Measurements from ENCODE around the gene MT1HL1. TPM values are rescaled to one million over a fixed set of nuclear protein-coding genes. Genes with fewer than 3 reads are reported as not detected.

The MT1HL1 gene
- total RNA-seq, 1 experiment from 2014 or later = not detected

DNA sequence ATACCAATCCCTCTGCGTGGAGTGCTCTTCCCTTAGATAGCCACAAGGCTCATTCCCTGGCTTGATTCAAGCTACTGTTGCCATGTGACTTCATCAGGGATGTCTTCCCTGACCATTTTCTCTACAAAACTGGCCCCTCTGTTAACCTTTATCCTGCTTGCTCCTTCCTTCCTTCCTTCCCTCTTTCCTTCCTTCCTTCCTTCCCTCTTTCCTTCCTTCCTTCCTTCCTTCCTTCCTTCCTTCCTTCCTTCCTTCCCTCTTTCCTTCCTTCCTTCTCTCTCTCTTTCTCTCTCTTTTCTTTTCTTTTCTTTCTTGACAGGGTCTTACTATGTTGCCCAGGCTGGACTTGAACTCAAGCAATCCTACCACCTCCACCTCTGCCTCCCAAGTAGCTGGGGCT, 31.5 kb upstream of the MT1HL1 start:
- Histone ChIP-seq H3K4me3 (ENCODE audit: low read depth, low read length, poor library complexity, severe bottlenecking) (no peak overlapping the region), H3K4me1 (ENCODE audit: insufficient read depth, low read length, poor library complexity, severe bottlenecking) (peaks cover 6% of the 10 kb centered on the region), H3K27me3 (replicated peaks; ENCODE audit: insufficient read depth, low read depth, low read length, poor library complexity) (no peaks in the 10 kb centered on the region), H3K36me3 (ENCODE audit: insufficient read depth, low read length, poor library complexity, severe bottlenecking) (no peaks in the 10 kb centered on the region), H3K27ac (ENCODE audit: low read depth, low read length, poor library complexity, severe bottlenecking) (no peak overlapping the region), H3K9me3 (ENCODE audit: low read depth, low read length, poor library complexity, severe bottlenecking) (no peaks in the 10 kb centered on the region)
- intact Hi-C loops (cut with micrococcal nuclease; ENCODE audit: unreplicated experiment) = no loop called here
- no TSS peak for BruUV-seq (replicated peaks)
- POLR2A ChIA-PET (ENCODE audit: low non-redundant PET) = no interaction called here
- DNase-seq (ENCODE audit: low spot score) = no peak
- TF ChIP-seq EZH2 (IDR thresholded peaks at IDR 0.05; ENCODE audit: borderline replicate concordance, low read depth, low read length, poor library complexity, severe bottlenecking) = no peak
- TF ChIP-seq, protein P1, sequence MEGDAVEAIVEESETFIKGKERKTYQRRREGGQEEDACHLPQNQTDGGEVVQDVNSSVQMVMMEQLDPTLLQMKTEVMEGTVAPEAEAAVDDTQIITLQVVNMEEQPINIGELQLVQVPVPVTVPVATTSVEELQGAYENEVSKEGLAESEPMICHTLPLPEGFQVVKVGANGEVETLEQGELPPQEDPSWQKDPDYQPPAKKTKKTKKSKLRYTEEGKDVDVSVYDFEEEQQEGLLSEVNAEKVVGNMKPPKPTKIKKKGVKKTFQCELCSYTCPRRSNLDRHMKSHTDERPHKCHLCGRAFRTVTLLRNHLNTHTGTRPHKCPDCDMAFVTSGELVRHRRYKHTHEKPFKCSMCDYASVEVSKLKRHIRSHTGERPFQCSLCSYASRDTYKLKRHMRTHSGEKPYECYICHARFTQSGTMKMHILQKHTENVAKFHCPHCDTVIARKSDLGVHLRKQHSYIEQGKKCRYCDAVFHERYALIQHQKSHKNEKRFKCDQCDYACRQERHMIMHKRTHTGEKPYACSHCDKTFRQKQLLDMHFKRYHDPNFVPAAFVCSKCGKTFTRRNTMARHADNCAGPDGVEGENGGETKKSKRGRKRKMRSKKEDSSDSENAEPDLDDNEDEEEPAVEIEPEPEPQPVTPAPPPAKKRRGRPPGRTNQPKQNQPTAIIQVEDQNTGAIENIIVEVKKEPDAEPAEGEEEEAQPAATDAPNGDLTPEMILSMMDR (conservative IDR thresholded peaks at IDR 0.05; ENCODE audit: low read depth, low read length) = no peak
- CTCF ChIA-PET = no interaction called here

DNA sequence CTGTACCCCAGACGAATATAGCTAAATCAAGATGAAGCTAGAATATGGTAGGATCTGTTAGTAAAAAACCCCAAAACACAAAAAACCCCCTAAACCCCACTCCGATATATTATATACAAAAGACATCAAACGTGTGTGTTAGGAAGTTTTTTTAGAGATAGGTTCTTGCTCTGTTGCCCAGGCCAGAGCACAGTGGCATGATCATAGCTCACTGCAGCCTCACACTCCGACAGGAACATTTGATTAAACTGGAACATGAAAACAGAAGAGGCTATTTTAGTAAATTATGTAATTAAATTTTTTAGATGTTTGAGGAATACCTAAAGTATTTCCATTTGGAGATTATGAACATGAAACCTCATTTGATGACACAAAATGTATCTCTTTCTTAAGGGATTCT, 29.6 kb upstream of the MT1HL1 start:
- H3K27ac ChIP-seq (ENCODE audit: low read depth, low read length, poor library complexity, severe bottlenecking) = no peak overlapping the region
- no TSS peak for BruUV-seq (replicated peaks)
- no peak overlapping the region for H3K4me3 ChIP-seq (ENCODE audit: low read depth, low read length, poor library complexity, severe bottlenecking)
- intact Hi-C loops (cut with micrococcal nuclease; ENCODE audit: unreplicated experiment) = no loop called here
- POLR2A ChIA-PET (ENCODE audit: low non-redundant PET) = no interaction called here
- H3K4me1 ChIP-seq (ENCODE audit: insufficient read depth, low read length, poor library complexity, severe bottlenecking) = peaks cover 6% of the 10 kb centered on the region
- no peaks in the 10 kb centered on the region for H3K36me3 ChIP-seq (ENCODE audit: insufficient read depth, low read length, poor library complexity, severe bottlenecking)
- no peak for TF ChIP-seq EZH2 (IDR thresholded peaks at IDR 0.05; ENCODE audit: borderline replicate concordance, low read depth, low read length, poor library complexity, severe bottlenecking)
- TF ChIP-seq, protein P1 (conservative IDR thresholded peaks at IDR 0.05; ENCODE audit: low read depth, low read length) = no peak
- CTCF ChIA-PET = interaction anchor here (1.4 kb wide), 1 partner anchor 353 kb away, joined by 3 read pairs; no protein-coding TSS in a partner anchor
- no peaks in the 10 kb centered on the region for H3K27me3 ChIP-seq (replicated peaks; ENCODE audit: insufficient read depth, low read depth, low read length, poor library complexity)
- no peak for DNase-seq (ENCODE audit: low spot score)
- no peaks in the 10 kb centered on the region for H3K9me3 ChIP-seq (ENCODE audit: low read depth, low read length, poor library complexity, severe bottlenecking)

DNA sequence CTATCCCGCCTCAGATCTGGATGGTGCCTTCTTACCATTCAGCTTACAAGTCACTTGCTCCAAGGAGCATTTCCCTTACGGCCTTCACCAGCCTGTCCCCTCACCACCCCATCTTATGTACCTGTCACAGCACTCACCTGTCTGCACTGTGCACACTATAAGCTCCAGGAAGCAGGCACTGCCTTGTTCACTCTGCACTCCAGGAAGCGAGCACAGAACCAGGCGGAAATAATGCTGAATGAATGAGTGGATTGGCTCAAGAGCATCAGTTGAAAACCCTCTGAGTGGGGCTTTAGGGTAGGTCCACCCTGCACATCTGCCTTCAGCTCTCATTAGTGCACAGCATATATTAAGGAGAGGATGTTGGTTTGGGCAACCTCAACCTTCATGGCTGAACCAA, 28.8 kb upstream of the MT1HL1 start:
- Histone ChIP-seq H3K4me1 (ENCODE audit: insufficient read depth, low read length, poor library complexity, severe bottlenecking) (peaks cover 6% of the 10 kb centered on the region), H3K9me3 (ENCODE audit: low read depth, low read length, poor library complexity, severe bottlenecking) (no peaks in the 10 kb centered on the region), H3K27me3 (replicated peaks; ENCODE audit: insufficient read depth, low read depth, low read length, poor library complexity) (no peaks in the 10 kb centered on the region), H3K27ac (ENCODE audit: low read depth, low read length, poor library complexity, severe bottlenecking) (no peak overlapping the region), H3K4me3 (ENCODE audit: low read depth, low read length, poor library complexity, severe bottlenecking) (no peak overlapping the region), H3K36me3 (ENCODE audit: insufficient read depth, low read length, poor library complexity, severe bottlenecking) (no peaks in the 10 kb centered on the region)
- POLR2A ChIA-PET (ENCODE audit: low non-redundant PET) = no interaction called here
- no TSS peak for BruUV-seq (replicated peaks)
- DNase-seq (ENCODE audit: low spot score) = no peak
- CTCF ChIA-PET = interaction anchor here (1.4 kb wide), 1 partner anchor 354 kb away, joined by 3 read pairs; no protein-coding TSS in a partner anchor
- no peak for TF ChIP-seq EZH2 (IDR thresholded peaks at IDR 0.05; ENCODE audit: borderline replicate concordance, low read depth, low read length, poor library complexity, severe bottlenecking)
- TF ChIP-seq, protein P1 (conservative IDR thresholded peaks at IDR 0.05; ENCODE audit: low read depth, low read length) = no peak
- intact Hi-C loops (cut with micrococcal nuclease; ENCODE audit: unreplicated experiment) = no loop called here
